ENCODE data around the gene DCTN5.
A peak's percentile ranks its signal among the peaks of the same experiment; 100 is the strongest.
"Not testable (repeated sequence)": the region's sequence is repeated elsewhere in the genome, so short reads cannot be mapped to it uniquely, and the experiment has no call there.

Gene DCTN5

GRCh38 chr16:23611936-23612335 is 29.3 kb upstream of the DCTN5 start:
- Histone ChIP-seq H3K9me3 (ENCODE audit: control insufficient read depth, low read length) (no peaks in the 10 kb centered on the region), H3K27me3 (ENCODE audit: control insufficient read depth, insufficient read depth, low read length, poor library complexity, severe bottlenecking) (no peaks in the 10 kb centered on the region), H3K4me3 (ENCODE audit: insufficient read depth, low read depth, low read length) (no peak overlapping the region), H3K4me1 (ENCODE audit: control insufficient read depth, insufficient read depth, low read length) (no peaks in the 10 kb centered on the region), H3K36me3 (ENCODE audit: control insufficient read depth, insufficient read depth, low read length) (peaks cover 16% of the 10 kb centered on the region), H3K27ac (ENCODE audit: insufficient read depth, low read depth, low read length, poor library complexity, severe bottlenecking) (no peak overlapping the region)
- 93 to 97% methylated on average over 3 of the region's 3 CpGs for WGBS, 2 experiments

- H3K27ac ChIP-seq (ENCODE audit: insufficient read depth, low read depth, low read length, poor library complexity, severe bottlenecking) = no peak overlapping the region
- H3K36me3 ChIP-seq (ENCODE audit: control insufficient read depth, insufficient read depth, low read length) = peaks cover 28% of the 10 kb centered on the region
- H3K27me3 ChIP-seq (ENCODE audit: control insufficient read depth, insufficient read depth, low read length, poor library complexity, severe bottlenecking) = no peaks in the 10 kb centered on the region
- WGBS, 2 experiments = 93 to 95% methylated on average over 9 of the region's 9 CpGs
- H3K9me3 ChIP-seq (ENCODE audit: control insufficient read depth, low read length) = no peaks in the 10 kb centered on the region
- no peak overlapping the region for H3K4me3 ChIP-seq (ENCODE audit: insufficient read depth, low read depth, low read length)
- H3K4me1 ChIP-seq (ENCODE audit: control insufficient read depth, insufficient read depth, low read length) = no peaks in the 10 kb centered on the region
These were observed 25.5 kb upstream of the DCTN5 start for GRCh38 chr16:23615805-23616204.

- Histone ChIP-seq H3K4me1 (ENCODE audit: control insufficient read depth, insufficient read depth, low read length) (no peaks in the 10 kb centered on the region), H3K36me3 (ENCODE audit: control insufficient read depth, insufficient read depth, low read length) (peaks cover 46% of the 10 kb centered on the region), H3K9me3 (ENCODE audit: control insufficient read depth, low read length) (no peaks in the 10 kb centered on the region), H3K27ac (ENCODE audit: insufficient read depth, low read depth, low read length, poor library complexity, severe bottlenecking) (no peak overlapping the region), H3K27me3 (ENCODE audit: control insufficient read depth, insufficient read depth, low read length, poor library complexity, severe bottlenecking) (no peaks in the 10 kb centered on the region), H3K4me3 (ENCODE audit: insufficient read depth, low read depth, low read length) (no peak overlapping the region)
These were observed 17.2 kb upstream of the DCTN5 start for GRCh38 chr16:23624092-23624491.

GRCh38 chr16:23629516-23629915 is 11.8 kb upstream of the DCTN5 start:
- H3K36me3 ChIP-seq (ENCODE audit: control insufficient read depth, insufficient read depth, low read length) = peaks cover 41% of the 10 kb centered on the region
- no peaks in the 10 kb centered on the region for H3K9me3 ChIP-seq (ENCODE audit: control insufficient read depth, low read length)
- H3K27me3 ChIP-seq (ENCODE audit: control insufficient read depth, insufficient read depth, low read length, poor library complexity, severe bottlenecking) = no peaks in the 10 kb centered on the region
- no peak overlapping the region for H3K4me3 ChIP-seq (ENCODE audit: insufficient read depth, low read depth, low read length)
- H3K4me1 ChIP-seq (ENCODE audit: control insufficient read depth, insufficient read depth, low read length) = no peaks in the 10 kb centered on the region
- H3K27ac ChIP-seq (ENCODE audit: insufficient read depth, low read depth, low read length, poor library complexity, severe bottlenecking) = no peak overlapping the region
- 94 to 96% methylated on average over 8 of the region's 8 CpGs for WGBS, 2 experiments

GRCh38 chr16:23631874-23632273 is 9.4 kb upstream of the DCTN5 start:
- H3K4me1 ChIP-seq (ENCODE audit: control insufficient read depth, insufficient read depth, low read length); H3K27me3 ChIP-seq (ENCODE audit: control insufficient read depth, insufficient read depth, low read length, poor library complexity, severe bottlenecking); H3K9me3 ChIP-seq (ENCODE audit: control insufficient read depth, low read length); H3K27ac ChIP-seq (ENCODE audit: insufficient read depth, low read depth, low read length, poor library complexity, severe bottlenecking); H3K4me3 ChIP-seq (ENCODE audit: insufficient read depth, low read depth, low read length): not testable (repeated sequence)
- H3K36me3 ChIP-seq (ENCODE audit: control insufficient read depth, insufficient read depth, low read length) = peaks cover 33% of the 10 kb centered on the region
- 94 to 98% methylated on average over 3 of the region's 3 CpGs for WGBS, 2 experiments

- Histone ChIP-seq H3K27ac (ENCODE audit: insufficient read depth, low read depth, low read length, poor library complexity, severe bottlenecking) (no peak overlapping the region), H3K36me3 (ENCODE audit: control insufficient read depth, insufficient read depth, low read length) (peaks cover 20% of the 10 kb centered on the region), H3K4me1 (ENCODE audit: control insufficient read depth, insufficient read depth, low read length) (no peaks in the 10 kb centered on the region), H3K4me3 (ENCODE audit: insufficient read depth, low read depth, low read length) (no peak overlapping the region), H3K27me3 (ENCODE audit: control insufficient read depth, insufficient read depth, low read length, poor library complexity, severe bottlenecking) (no peaks in the 10 kb centered on the region), H3K9me3 (ENCODE audit: control insufficient read depth, low read length) (no peaks in the 10 kb centered on the region)
- 93 to 97% methylated on average over 3 of the region's 4 CpGs for WGBS, 2 experiments
These were observed 6.7 kb upstream of the DCTN5 start for GRCh38 chr16:23634461-23635036.

- no peaks in the 10 kb centered on the region for H3K9me3 ChIP-seq (ENCODE audit: control insufficient read depth, low read length)
- no peaks in the 10 kb centered on the region for H3K4me1 ChIP-seq (ENCODE audit: control insufficient read depth, insufficient read depth, low read length)
- no peak overlapping the region for H3K27ac ChIP-seq (ENCODE audit: insufficient read depth, low read depth, low read length, poor library complexity, severe bottlenecking)
- H3K4me3 ChIP-seq (ENCODE audit: insufficient read depth, low read depth, low read length) = no peak overlapping the region
- peaks cover 10% of the 10 kb centered on the region for H3K36me3 ChIP-seq (ENCODE audit: control insufficient read depth, insufficient read depth, low read length)
- H3K27me3 ChIP-seq (ENCODE audit: control insufficient read depth, insufficient read depth, low read length, poor library complexity, severe bottlenecking) = no peaks in the 10 kb centered on the region
These were observed 5.3 kb upstream of the DCTN5 start for GRCh38 chr16:23635958-23636357.

GRCh38 chr16:23640615-23640930 is 693 bp upstream of the DCTN5 start:
- peaks cover 12% of the 10 kb centered on the region for H3K36me3 ChIP-seq (ENCODE audit: control insufficient read depth, insufficient read depth, low read length)
- no peaks in the 10 kb centered on the region for H3K4me1 ChIP-seq (ENCODE audit: control insufficient read depth, insufficient read depth, low read length)
- WGBS, 2 experiments = 0 to 1% methylated on average over 2 to 4 of the region's 8 CpGs
- no peaks in the 10 kb centered on the region for H3K27me3 ChIP-seq (ENCODE audit: control insufficient read depth, insufficient read depth, low read length, poor library complexity, severe bottlenecking)
- H3K27ac ChIP-seq (ENCODE audit: insufficient read depth, low read depth, low read length, poor library complexity, severe bottlenecking) = peak overlapping the region; percentile 72
- peak overlapping the region; percentile 78 for H3K4me3 ChIP-seq (ENCODE audit: insufficient read depth, low read depth, low read length)
- no peaks in the 10 kb centered on the region for H3K9me3 ChIP-seq (ENCODE audit: control insufficient read depth, low read length)

GRCh38 chr16:23642246-23642774 is 1.0 kb downstream of the DCTN5 start:
- Histone ChIP-seq H3K27me3 (ENCODE audit: control insufficient read depth, insufficient read depth, low read length, poor library complexity, severe bottlenecking) (no peaks in the 10 kb centered on the region), H3K36me3 (ENCODE audit: control insufficient read depth, insufficient read depth, low read length) (peaks cover 21% of the 10 kb centered on the region), H3K4me1 (ENCODE audit: control insufficient read depth, insufficient read depth, low read length) (no peaks in the 10 kb centered on the region), H3K27ac (ENCODE audit: insufficient read depth, low read depth, low read length, poor library complexity, severe bottlenecking) (no peak overlapping the region), H3K4me3 (ENCODE audit: insufficient read depth, low read depth, low read length) (peak overlapping the region; percentile 78), H3K9me3 (ENCODE audit: control insufficient read depth, low read length) (no peaks in the 10 kb centered on the region)
- WGBS, 2 experiments = 72 to 75% methylated on average over 14 of the region's 14 CpGs

- WGBS, 2 experiments = 86 to 91% methylated on average over 3 to 4 of the region's 4 CpGs
- Histone ChIP-seq H3K27ac (ENCODE audit: insufficient read depth, low read depth, low read length, poor library complexity, severe bottlenecking) (no peak overlapping the region), H3K36me3 (ENCODE audit: control insufficient read depth, insufficient read depth, low read length) (peaks cover 12% of the 10 kb centered on the region), H3K4me3 (ENCODE audit: insufficient read depth, low read depth, low read length) (no peak overlapping the region), H3K4me1 (ENCODE audit: control insufficient read depth, insufficient read depth, low read length) (no peaks in the 10 kb centered on the region), H3K9me3 (ENCODE audit: control insufficient read depth, low read length) (no peaks in the 10 kb centered on the region), H3K27me3 (ENCODE audit: control insufficient read depth, insufficient read depth, low read length, poor library complexity, severe bottlenecking) (no peaks in the 10 kb centered on the region)
These were observed 9.6 kb downstream of the DCTN5 start for GRCh38 chr16:23650674-23651416.
